Mammary epithelial cell (primary cell): ENCODE data around the gene TBRG4.

Source experiments
- CTCF ChIP-seq, 2 donors: IDR thresholded peaks in 1 of 2; conservative IDR thresholded peaks in 1 of 2; 2 replicates each; pipeline ENCODE4 v1.5.1; 2011 to 2012; ENCODE audit warnings: inconsistent platforms in 2 of 2, low read length in 2 of 2, mild to moderate bottlenecking in 2 of 2, control low read depth in 1 of 2, low read depth in 1 of 2; ENCODE audit not compliant: insufficient read depth in 1 of 2; ENCODE audit errors: extremely low read depth in 1 of 2
- EZH2 ChIP-seq: IDR thresholded peaks from 2 replicates; pipeline ENCODE4 v1.6.1; 2012; ENCODE audit warnings: low read length, inconsistent platforms, borderline replicate concordance

DNA sequence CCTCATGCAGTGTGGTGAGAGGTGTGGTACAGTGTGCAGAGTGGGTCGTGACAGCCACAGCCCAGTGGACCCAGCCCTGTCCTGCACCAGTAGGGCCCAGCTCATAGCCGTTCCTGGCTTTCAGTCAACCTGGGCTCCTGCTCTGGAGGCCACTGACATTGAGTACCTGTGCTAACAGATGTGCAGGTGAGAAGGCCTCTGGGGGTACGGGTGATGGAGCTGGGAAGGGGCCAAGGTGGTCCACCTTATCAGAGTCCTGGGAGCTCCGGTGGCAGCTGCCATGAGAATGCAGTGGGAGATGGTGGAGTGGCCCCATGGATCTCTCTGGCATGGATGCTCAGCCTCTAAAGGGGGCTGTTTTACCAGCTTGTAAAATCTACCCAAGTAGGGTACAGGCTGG lies 6.1 kb upstream of the TBRG4 start:
- no peak for TF ChIP-seq CTCF (conservative IDR thresholded peaks at IDR 0.05 in 1 of 2, IDR thresholded peaks at IDR 0.05 in 1 of 2; ENCODE audit: extremely low read depth in 1 of 2, insufficient read depth in 1 of 2, low read depth in 1 of 2, low read length in 2 of 2)
- no peak for TF ChIP-seq EZH2
